AG04450 (cell line): Measurements from ENCODE around the gene ZNF326. TPM values are rescaled to one million over a fixed set of nuclear protein-coding genes. Genes with fewer than 3 reads are reported as not detected.

ENCODE experiments used
- CTCF ChIA-PET: fragments of 300-600, 350-600 bp; formaldehyde crosslinking; extraction: SDS; loops from one replicate; lab custom pipeline; 2022; ENCODE audit warnings: antibody characterized with exemption, inconsistent platforms; lab: Charles Lee
- POLR2A ChIA-PET: fragments of 350-600 bp; formaldehyde crosslinking; extraction: SDS; loops from one replicate; lab custom pipeline; 2021; ENCODE audit warnings: antibody characterized with exemption, inconsistent platforms; lab: Yijun Ruan, JAX
- DNase-seq: peaks from one replicate; pipeline ENCODE4 v3.0.0-alpha.2; 2011; ENCODE audit warnings: low read depth, low spot score
- H3K27ac ChIP-seq: one replicate; pipeline ENCODE4 v1.5.1; 2012; ENCODE audit warnings: low read depth, low read length, control low read depth
- H3K27me3 ChIP-seq: one replicate; pipeline ENCODE4 v1.6.0; 2012; ENCODE audit warnings: low read length; ENCODE audit not compliant: control insufficient read depth, insufficient read depth
- H3K4me3 ChIP-seq: 2 replicates; pipeline ENCODE4 v1.5.1; 2011; ENCODE audit warnings: mild to moderate bottlenecking, low read depth, low read length, control low read depth
- H3K9me3 ChIP-seq: 2 replicates; pipeline ENCODE4 v1.5.1; 2012; ENCODE audit warnings: low read length; ENCODE audit not compliant: control insufficient read depth, insufficient read depth
- polyA plus RNA-seq: library from polyadenylated mRNA; depleted of rRNA; stranded (reverse); fragments of >200 nt; gene quantifications from 2 replicates; pipeline ENCODE4 v1.2.3, GENCODE V29; 2011
- TF ChIP-seq, protein P1 (sequence below): IDR thresholded peaks from 2 replicates; pipeline ENCODE4 v1.5.1; 2011; ENCODE audit warnings: low read depth, low read length, control low read depth, inconsistent platforms

Gene ZNF326
- polyA plus RNA-seq, 1 experiment, result 23.3 TPM

DNA sequence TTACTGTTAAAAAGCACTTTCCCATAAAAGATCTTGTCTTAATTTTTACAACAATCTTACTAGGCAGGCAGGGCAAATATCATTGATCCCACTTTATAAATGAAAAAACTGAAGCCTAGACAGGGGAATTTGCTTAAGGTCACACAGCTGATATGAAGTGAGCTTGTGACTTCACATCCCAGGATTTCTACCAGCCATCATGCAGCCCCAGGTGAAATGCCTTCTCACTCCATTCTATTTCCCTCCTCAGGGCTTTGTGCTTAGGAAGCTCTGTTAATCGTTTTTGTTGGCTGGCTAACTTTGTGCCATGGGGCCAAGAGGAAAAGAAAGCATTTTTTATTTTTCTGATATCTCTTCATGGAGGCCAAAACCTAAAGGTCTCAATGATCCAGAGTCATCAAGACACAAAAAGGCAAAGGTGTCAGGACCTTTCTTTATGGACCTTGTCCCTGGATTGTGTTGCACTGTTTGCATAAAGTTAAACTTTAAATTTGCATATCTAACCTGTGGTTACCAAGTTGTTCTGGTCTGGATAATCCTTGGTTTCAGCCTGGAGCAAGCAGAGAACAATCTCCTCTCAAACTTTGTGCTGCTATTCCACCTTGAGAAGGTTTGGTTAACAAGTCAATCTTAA lies 44.8 kb upstream of the ZNF326 start:
- POLR2A ChIA-PET, result interaction anchor here (0.7 kb wide), 1 partner anchor 107 kb away, joined by 8 read pairs; no protein-coding TSS in a partner anchor
- TF ChIP-seq, protein P1, sequence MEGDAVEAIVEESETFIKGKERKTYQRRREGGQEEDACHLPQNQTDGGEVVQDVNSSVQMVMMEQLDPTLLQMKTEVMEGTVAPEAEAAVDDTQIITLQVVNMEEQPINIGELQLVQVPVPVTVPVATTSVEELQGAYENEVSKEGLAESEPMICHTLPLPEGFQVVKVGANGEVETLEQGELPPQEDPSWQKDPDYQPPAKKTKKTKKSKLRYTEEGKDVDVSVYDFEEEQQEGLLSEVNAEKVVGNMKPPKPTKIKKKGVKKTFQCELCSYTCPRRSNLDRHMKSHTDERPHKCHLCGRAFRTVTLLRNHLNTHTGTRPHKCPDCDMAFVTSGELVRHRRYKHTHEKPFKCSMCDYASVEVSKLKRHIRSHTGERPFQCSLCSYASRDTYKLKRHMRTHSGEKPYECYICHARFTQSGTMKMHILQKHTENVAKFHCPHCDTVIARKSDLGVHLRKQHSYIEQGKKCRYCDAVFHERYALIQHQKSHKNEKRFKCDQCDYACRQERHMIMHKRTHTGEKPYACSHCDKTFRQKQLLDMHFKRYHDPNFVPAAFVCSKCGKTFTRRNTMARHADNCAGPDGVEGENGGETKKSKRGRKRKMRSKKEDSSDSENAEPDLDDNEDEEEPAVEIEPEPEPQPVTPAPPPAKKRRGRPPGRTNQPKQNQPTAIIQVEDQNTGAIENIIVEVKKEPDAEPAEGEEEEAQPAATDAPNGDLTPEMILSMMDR, result no peak

DNA sequence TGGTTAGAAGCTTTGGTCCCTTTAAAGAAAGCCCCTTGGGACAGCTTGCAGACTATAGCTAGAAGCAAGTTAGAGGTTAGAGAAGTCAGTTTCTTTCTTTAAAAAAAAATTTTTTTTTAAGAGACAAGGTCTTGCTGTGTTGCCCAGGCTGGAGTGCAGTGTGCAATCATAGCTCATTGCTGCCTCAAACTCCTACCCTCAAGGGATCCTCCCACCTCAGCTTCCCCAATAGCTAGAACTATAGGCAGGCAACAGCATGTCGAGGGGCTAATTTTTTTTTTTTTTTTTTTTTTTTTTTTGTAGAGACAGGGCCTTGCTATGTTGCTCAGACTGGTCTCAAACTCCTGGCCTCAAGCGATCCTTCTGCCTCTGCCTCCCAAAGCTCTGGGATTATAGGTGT lies 44.2 kb upstream of the ZNF326 start:
- ChIA-PET CTCF (interaction anchor here (0.7 kb wide), 1 partner anchor 173 kb away, joined by 5 read pairs; no protein-coding TSS in a partner anchor), POLR2A (interaction anchor here (0.7 kb wide), 1 partner anchor 108 kb away, joined by 8 read pairs; no protein-coding TSS in a partner anchor)
- TF ChIP-seq, protein P1, result no peak
- no peak overlapping the region for H3K27ac ChIP-seq
- H3K4me3 ChIP-seq, result no peak overlapping the region
- no peak for DNase-seq
- no peaks in the 10 kb centered on the region for H3K27me3 ChIP-seq
- H3K9me3 ChIP-seq, result no peaks in the 10 kb centered on the region

More for the DNA sequence above, 44.8 kb upstream of the ZNF326 start:
- CTCF ChIA-PET, result no interaction called here
- Histone ChIP-seq H3K4me3 (no peak overlapping the region), H3K9me3 (no peaks in the 10 kb centered on the region), H3K27me3 (no peaks in the 10 kb centered on the region), H3K27ac (no peak overlapping the region)
- DNase-seq, result no peak

DNA sequence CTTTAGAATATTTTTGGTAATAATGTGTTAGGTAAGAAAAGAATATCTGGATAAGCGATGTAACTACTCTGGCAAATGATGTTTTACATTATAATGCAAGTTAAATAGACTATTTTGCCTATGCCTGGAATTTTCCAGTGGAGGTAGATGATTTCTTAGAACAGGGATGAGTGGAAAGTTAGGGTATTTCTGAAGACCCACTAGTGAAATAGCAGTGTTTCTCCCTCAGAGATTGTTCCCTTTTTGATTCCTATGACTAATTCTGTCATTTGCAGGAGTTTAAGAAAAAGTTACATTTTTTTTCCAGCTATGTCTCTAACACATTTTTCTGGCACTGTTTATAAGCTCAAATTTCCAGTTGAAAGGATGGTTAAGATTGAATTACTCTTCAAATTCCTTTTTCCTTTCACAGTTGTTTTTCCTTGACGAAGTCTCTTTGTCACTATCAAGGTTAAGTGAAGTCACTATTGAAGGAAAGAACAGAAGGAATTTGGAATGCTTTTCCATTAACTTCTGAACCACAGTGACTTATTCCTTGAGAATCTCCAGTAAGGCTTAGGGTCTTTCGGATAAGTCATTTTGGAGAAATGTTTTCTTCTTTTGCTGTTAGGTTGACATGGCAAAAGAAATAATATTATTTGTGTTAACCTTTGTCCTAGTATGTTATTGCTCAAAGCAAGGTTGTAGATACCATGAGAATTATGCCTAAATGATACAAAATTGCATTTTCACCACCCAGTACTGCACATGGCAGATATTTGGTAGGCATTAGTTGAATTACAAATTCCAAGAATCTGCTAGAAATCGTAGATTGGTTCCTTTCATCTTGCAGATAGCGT lies 42.9 kb upstream of the ZNF326 start:
- Histone ChIP-seq H3K4me3 (no peak overlapping the region), H3K9me3 (no peaks in the 10 kb centered on the region), H3K27me3 (no peaks in the 10 kb centered on the region), H3K27ac (peak overlapping the region; percentile 69)
- CTCF ChIA-PET, result interaction anchor here (0.6 kb wide), 1 partner anchor 33 kb away, joined by 3 read pairs; no protein-coding TSS in a partner anchor
- TF ChIP-seq, protein P1, result no peak
- POLR2A ChIA-PET, result interaction anchor here (0.9 to 1.0 kb wide), 2 partner anchors 8 to 23 kb away, joined by 3 to 5 read pairs; no protein-coding TSS in a partner anchor
- DNase-seq, result no peak

DNA sequence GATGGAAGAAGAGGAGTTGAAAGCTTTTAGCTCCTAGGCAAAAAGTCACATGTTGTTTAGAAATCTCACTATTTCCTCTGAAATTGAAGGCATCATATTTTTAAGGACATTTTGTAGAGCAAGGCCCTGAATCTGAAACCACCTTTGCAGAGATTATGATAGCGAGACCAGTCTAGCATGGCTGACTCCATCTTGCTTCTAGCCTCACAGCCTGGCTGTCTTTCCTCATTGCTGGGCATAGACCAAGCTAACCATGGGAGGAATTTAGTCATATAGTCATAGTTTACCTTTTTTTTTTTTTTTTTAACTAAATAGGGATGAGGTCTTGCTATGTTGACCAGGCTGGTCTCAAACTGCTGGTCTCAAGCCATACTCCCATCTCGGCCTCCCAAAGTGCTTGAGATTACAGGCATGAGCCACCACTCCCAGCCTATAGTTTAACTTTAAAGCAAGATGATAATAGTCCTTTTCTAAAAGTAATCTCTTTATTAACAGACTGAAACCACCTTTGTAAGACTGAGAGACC lies 42.2 kb upstream of the ZNF326 start:
- DNase-seq, result no peak
- TF ChIP-seq, protein P1, result no peak
- CTCF ChIA-PET, result interaction anchor here (0.6 kb wide), 1 partner anchor 33 kb away, joined by 3 read pairs; no protein-coding TSS in a partner anchor
- Histone ChIP-seq H3K27ac (peak overlapping the region; percentile 69), H3K27me3 (no peaks in the 10 kb centered on the region), H3K9me3 (no peaks in the 10 kb centered on the region), H3K4me3 (no peak overlapping the region)
- POLR2A ChIA-PET, result interaction anchor here (0.9 to 1.0 kb wide), 2 partner anchors 8 to 22 kb away, joined by 3 to 5 read pairs; no protein-coding TSS in a partner anchor
